GM12878 (cell line): Measurements from ENCODE around the gene KCNH5. TPM values are rescaled to one million over a fixed set of nuclear protein-coding genes. Genes with fewer than 3 reads are reported as not detected.

Source experiments
- ATAC-seq: fragments of 200-7000 bp; cut with Tn5 transposase; 3 replicates; pipeline ENCODE4 v1.9.1; 2020; ENCODE audit warnings: mild to moderate bottlenecking, moderate library complexity
- BruUV-seq: library from RNA; stranded (reverse); fragments of 400-500 nt; replicated peaks from 2 replicates; lab custom pipeline; 2021; lab: Mats Ljungman, UMichigan
- CTCF ChIA-PET: fragments of 300-600 bp; sonication (Branson Sonifier 250); formaldehyde crosslinking; extraction: SDS; loops from one replicate; lab custom pipeline; 2021; ENCODE audit warnings: inconsistent platforms; lab: Yijun Ruan, JAX
- POLR2A ChIA-PET: fragments of 350-600 bp; formaldehyde crosslinking; extraction: SDS; loops from one replicate; lab custom pipeline; 2021; ENCODE audit warnings: inconsistent platforms; lab: Charles Lee
- RAD21 ChIA-PET: fragments of 300-600 bp; sonication (Branson Sonifier 250); formaldehyde crosslinking; loops from one replicate; lab custom pipeline; 2023; ENCODE audit warnings: antibody characterized with exemption; ENCODE audit not compliant: unreplicated experiment; lab: Charles Lee
- SMC1A ChIA-PET: fragments of 300-600 bp; sonication (Branson Sonifier 250); formaldehyde crosslinking; loops from one replicate; lab custom pipeline; 2023; ENCODE audit not compliant: unreplicated experiment, uncharacterized antibody; lab: Charles Lee
- DNase-seq: peaks from one replicate; pipeline ENCODE4 v3.0.0-alpha.2; 2011; ENCODE audit warnings: low read depth, low spot score
- FAIRE-seq: peaks from 3 replicates; lab custom pipeline; 2011; peaks lifted over from hg19 to GRCh38; lab: Jason Lieb, UNC
- H2AFZ ChIP-seq: 2 replicates; pipeline ENCODE4 v1.6.0; 2011; ENCODE audit warnings: low read depth, low read length, control low read depth; ENCODE audit not compliant: control insufficient read depth
- H3K27ac ChIP-seq: 2 replicates; pipeline ENCODE4 v1.5.1; 2011; ENCODE audit warnings: control low read depth; ENCODE audit not compliant: control insufficient read depth, insufficient read depth
- H3K27me3 ChIP-seq, 2 experiments: replicated peaks in 1 of 2; 2 replicates each; pipeline versions ENCODE4 v1.6.0 to v1.6.1; 2011; ENCODE audit warnings: low read length in 1 of 2; ENCODE audit not compliant: control insufficient read depth in 2 of 2, insufficient read depth in 2 of 2
- H3K36me3 ChIP-seq, 2 experiments: 2 replicates each; pipeline ENCODE4 v1.5.1; 2011; ENCODE audit warnings: low read length in 1 of 2; ENCODE audit not compliant: control insufficient read depth in 2 of 2, insufficient read depth in 2 of 2
- H3K4me1 ChIP-seq: 2 replicates; pipeline ENCODE4 v1.6.1; 2011; ENCODE audit warnings: mild to moderate bottlenecking, low read length, moderate library complexity, mixed read lengths; ENCODE audit not compliant: control insufficient read depth, insufficient read depth
- H3K4me2 ChIP-seq: 2 replicates; pipeline ENCODE4 v1.6.0; 2011; ENCODE audit warnings: control low read depth; ENCODE audit not compliant: control insufficient read depth, insufficient read depth
- H3K4me3 ChIP-seq: fragments of 200-600 bp; sonication (generic); 2 replicates; pipeline ENCODE4 v1.5.1; 2016
- H3K79me2 ChIP-seq: 2 replicates; pipeline ENCODE4 v1.6.0; 2011; ENCODE audit warnings: low read length; ENCODE audit not compliant: control insufficient read depth, insufficient read depth
- H3K9ac ChIP-seq: 2 replicates; pipeline ENCODE4 v1.8.0; 2011; ENCODE audit warnings: low read length, control low read depth, mixed read lengths; ENCODE audit not compliant: control insufficient read depth, insufficient read depth
- H3K9me3 ChIP-seq: replicated peaks from 3 replicates; pipeline ENCODE4 v1.5.1; 2011; ENCODE audit warnings: mild to moderate bottlenecking, low read length; ENCODE audit not compliant: control insufficient read depth, insufficient read depth
- H4K20me1 ChIP-seq: 2 replicates; pipeline ENCODE4 v1.6.0; 2011; ENCODE audit not compliant: control insufficient read depth, insufficient read depth
- NR2C1 ChIP-seq: fragments of 450-650 bp; IDR thresholded peaks from 2 replicates; pipeline ENCODE4 v1.6.1; 2017; ENCODE audit warnings: antibody characterized with exemption, mild to moderate bottlenecking, moderate library complexity
- NRF1 ChIP-seq: conservative IDR thresholded peaks from 2 replicates; pipeline ENCODE4 v1.6.1; 2011; ENCODE audit warnings: mild to moderate bottlenecking, low read depth, low read length, improper control_type of control experiment
- POLR2AphosphoS2 ChIP-seq: IDR thresholded peaks from 2 replicates; pipeline ENCODE4 v1.6.1; 2011; ENCODE audit warnings: low read depth, mild to moderate bottlenecking, low read length, improper control_type of control experiment, moderate library complexity
- RCOR1 ChIP-seq: conservative IDR thresholded peaks from 2 replicates; pipeline ENCODE4 v1.6.1; 2012; ENCODE audit warnings: low read depth, low read length, improper control_type of control experiment
- SMAD5 ChIP-seq: IDR thresholded peaks from 2 replicates; pipeline ENCODE4 v1.6.1; 2016; ENCODE audit warnings: antibody characterized with exemption, low read depth
- SMARCA5 ChIP-seq: fragments of 450-650 bp; IDR thresholded peaks from 2 replicates; pipeline ENCODE4 v1.6.1; 2017; ENCODE audit warnings: mild to moderate bottlenecking
- ZNF24 ChIP-seq: fragments of 450-650 bp; IDR thresholded peaks from 2 replicates; pipeline ENCODE4 v1.6.1; 2017; ENCODE audit warnings: antibody characterized with exemption, mild to moderate bottlenecking
- WGBS: methylation state at CpG from one replicate; pipeline ENCODE4 v1.1.6; 2016; ENCODE audit warnings: low lambda C conversion rate; ENCODE audit not compliant: insufficient replicate concordance, insufficient coverage; ENCODE audit errors: missing lambda C conversion rate; 5-methylcytosine and 5-hydroxymethylcytosine counted together
- in situ Hi-C: fragments of 300-500 bp; cut with MboI; formaldehyde crosslinking; loops from 9 replicates; pipeline ENCODE4 v1.14.3; 2018; ENCODE audit warnings: mixed read lengths
- intact Hi-C: fragments of 100-400 bp; cut with micrococcal nuclease; formaldehyde crosslinking; loops from one replicate; pipeline ENCODE4 v1.14.2; 2022; ENCODE audit not compliant: unreplicated experiment
- polyA plus RNA-seq, 11 experiments: library from polyadenylated mRNA; depleted of rRNA in 4 of 11; unstranded in 6 of 11; stranded (reverse) in 5 of 11; fragments of >200 nt; fragmentation: Nextera tagmentation in 4 of 11; fragmentation: Illumina TruSeq in 1 of 11; extraction: Ambion mirVana in 4 of 11; extraction: Trizol in 1 of 11; gene quantifications; 1 replicate in 1 of 11; 2 replicates in 10 of 11; pipeline versions ENCODE4 v1.2.1 to v1.2.3, GENCODE V29; 2011 to 2016; ENCODE audit warnings: inconsistent platforms in 2 of 11, missing spikeins in 2 of 11, low read depth in 1 of 11
- total RNA-seq, 4 experiments: library from RNA; depleted of rRNA in 3 of 4; stranded (reverse); fragments of >200 nt in 3 of 4; fragmentation: Illumina TruSeq in 1 of 4; extraction: Trizol in 1 of 4; gene quantifications; 2 replicates each; pipeline versions ENCODE4 v1.2.1 to v1.2.3, GENCODE V29; 2013 to 2021
- TF ChIP-seq, protein P1 (sequence below): IDR thresholded peaks from 2 replicates; pipeline ENCODE4 v1.6.1; 2012; ENCODE audit warnings: low read depth, low read length, improper control_type of control experiment
- TF ChIP-seq, protein P2 (sequence below): IDR thresholded peaks from 2 replicates; pipeline ENCODE4 v1.6.1; 2012; ENCODE audit warnings: low read depth, low read length, improper control_type of control experiment
- TF ChIP-seq, protein P3 (sequence below): fragments of 150-350 bp; IDR thresholded peaks from 2 replicates; pipeline ENCODE4 v1.6.1; 2014; ENCODE audit warnings: mild to moderate bottlenecking, low read depth, low read length
- TF ChIP-seq, protein P4 (sequence below): fragments of 450-650 bp; IDR thresholded peaks from 2 replicates; pipeline ENCODE4 v1.6.1; 2014; ENCODE audit warnings: mild to moderate bottlenecking

The KCNH5 gene
- total and polyA plus RNA-seq, 10 of the 15 experiments (the other 5 are each of a cell fraction or from before 2014, with no cell fraction given), result under 0.01 to 0.04 (median 0.04) TPM; not detected in 7

DNA sequence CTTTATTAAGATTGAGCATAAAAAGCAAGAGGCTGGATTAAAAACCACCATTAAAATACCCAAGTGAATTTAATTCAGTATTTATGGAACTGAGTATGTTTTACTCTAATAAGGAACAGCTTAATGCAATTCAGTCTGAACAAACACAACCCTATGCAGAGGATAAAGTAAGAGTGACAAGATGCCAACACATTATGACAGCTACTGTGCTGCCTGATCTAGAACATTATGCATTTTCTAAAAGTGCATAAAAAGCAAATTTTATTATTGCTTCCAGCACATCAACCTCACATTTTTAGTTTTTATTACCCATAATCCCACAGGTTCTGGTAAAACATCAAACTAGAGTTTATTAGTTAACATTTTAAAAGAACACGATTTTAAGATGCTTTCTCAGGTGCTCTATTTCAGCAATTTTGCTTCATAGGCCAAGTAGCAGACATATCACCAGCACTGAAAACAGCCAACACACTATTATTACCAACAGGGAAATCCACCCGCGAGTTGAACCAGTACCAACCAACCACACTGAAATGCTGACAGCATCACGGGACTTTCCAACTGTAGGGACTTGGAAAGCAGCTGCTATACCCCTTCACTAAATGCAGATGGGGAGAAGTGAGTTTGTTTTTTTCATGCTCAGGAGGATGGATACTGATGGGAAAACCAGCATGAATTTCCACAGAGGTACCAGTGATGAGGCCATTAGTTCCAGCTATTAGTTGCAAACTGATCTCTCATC is 372.1 kb downstream of the KCNH5 start:
- 60% methylated on average over 4 of the region's 4 CpGs for WGBS
- Histone ChIP-seq H4K20me1 (no peaks in the 10 kb centered on the region), H3K27me3 (no peaks in the 10 kb centered on the region)
- intact Hi-C loops, result no loop called here
- CTCF ChIA-PET, result no interaction called here
- FAIRE-seq, result no peak
- TF ChIP-seq SMARCA5 (no peak), SMAD5 (no peak), RCOR1 (no peak), POLR2AphosphoS2 (no peak), NRF1 (no peak), ZNF24 (no peak), NR2C1 (no peak)
- TF ChIP-seq, protein P1, sequence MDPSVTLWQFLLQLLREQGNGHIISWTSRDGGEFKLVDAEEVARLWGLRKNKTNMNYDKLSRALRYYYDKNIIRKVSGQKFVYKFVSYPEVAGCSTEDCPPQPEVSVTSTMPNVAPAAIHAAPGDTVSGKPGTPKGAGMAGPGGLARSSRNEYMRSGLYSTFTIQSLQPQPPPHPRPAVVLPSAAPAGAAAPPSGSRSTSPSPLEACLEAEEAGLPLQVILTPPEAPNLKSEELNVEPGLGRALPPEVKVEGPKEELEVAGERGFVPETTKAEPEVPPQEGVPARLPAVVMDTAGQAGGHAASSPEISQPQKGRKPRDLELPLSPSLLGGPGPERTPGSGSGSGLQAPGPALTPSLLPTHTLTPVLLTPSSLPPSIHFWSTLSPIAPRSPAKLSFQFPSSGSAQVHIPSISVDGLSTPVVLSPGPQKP, result no peak
- TF ChIP-seq, protein P2, sequence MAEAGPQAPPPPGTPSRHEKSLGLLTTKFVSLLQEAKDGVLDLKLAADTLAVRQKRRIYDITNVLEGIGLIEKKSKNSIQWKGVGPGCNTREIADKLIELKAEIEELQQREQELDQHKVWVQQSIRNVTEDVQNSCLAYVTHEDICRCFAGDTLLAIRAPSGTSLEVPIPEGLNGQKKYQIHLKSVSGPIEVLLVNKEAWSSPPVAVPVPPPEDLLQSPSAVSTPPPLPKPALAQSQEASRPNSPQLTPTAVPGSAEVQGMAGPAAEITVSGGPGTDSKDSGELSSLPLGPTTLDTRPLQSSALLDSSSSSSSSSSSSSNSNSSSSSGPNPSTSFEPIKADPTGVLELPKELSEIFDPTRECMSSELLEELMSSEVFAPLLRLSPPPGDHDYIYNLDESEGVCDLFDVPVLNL, result no peak
- TF ChIP-seq, protein P3, sequence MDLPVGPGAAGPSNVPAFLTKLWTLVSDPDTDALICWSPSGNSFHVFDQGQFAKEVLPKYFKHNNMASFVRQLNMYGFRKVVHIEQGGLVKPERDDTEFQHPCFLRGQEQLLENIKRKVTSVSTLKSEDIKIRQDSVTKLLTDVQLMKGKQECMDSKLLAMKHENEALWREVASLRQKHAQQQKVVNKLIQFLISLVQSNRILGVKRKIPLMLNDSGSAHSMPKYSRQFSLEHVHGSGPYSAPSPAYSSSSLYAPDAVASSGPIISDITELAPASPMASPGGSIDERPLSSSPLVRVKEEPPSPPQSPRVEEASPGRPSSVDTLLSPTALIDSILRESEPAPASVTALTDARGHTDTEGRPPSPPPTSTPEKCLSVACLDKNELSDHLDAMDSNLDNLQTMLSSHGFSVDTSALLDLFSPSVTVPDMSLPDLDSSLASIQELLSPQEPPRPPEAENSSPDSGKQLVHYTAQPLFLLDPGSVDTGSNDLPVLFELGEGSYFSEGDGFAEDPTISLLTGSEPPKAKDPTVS, result no peak
- TF ChIP-seq, protein P4, sequence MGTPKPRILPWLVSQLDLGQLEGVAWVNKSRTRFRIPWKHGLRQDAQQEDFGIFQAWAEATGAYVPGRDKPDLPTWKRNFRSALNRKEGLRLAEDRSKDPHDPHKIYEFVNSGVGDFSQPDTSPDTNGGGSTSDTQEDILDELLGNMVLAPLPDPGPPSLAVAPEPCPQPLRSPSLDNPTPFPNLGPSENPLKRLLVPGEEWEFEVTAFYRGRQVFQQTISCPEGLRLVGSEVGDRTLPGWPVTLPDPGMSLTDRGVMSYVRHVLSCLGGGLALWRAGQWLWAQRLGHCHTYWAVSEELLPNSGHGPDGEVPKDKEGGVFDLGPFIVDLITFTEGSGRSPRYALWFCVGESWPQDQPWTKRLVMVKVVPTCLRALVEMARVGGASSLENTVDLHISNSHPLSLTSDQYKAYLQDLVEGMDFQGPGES, result no peak
- TF ChIP-seq, all 136 proteins: peak for 0
- H3K36me3 ChIP-seq, result no peaks in the 10 kb centered on the region
- ChIA-PET SMC1A (no interaction called here), RAD21 (no interaction called here), POLR2A (no interaction called here)
- no peak overlapping the region for H3K27ac ChIP-seq
- H2AFZ ChIP-seq, result no peak overlapping the region
- BruUV-seq, result no TSS peak
- H3K4me3 ChIP-seq, result no peak overlapping the region
- DNase-seq (no peak), ATAC-seq (no peak; the same call in 2 of the 3 replicates)
- H3K9ac ChIP-seq, result no peak overlapping the region
- in situ Hi-C loops, result no loop called here
- H3K4me2 ChIP-seq, result no peak overlapping the region
- no peaks in the 10 kb centered on the region for H3K4me1 ChIP-seq
- H3K79me2 ChIP-seq, result no peaks in the 10 kb centered on the region
- H3K9me3 ChIP-seq, result no peaks in the 10 kb centered on the region
